ENCODE data around the gene GTF3C2. TPM values are rescaled to one million over a fixed set of nuclear protein-coding genes. Genes with fewer than 3 reads are reported as not detected.

The GTF3C2 gene
- total RNA-seq, 1 experiment from 2014 or later: 85.4 TPM

GRCh38 chr2:27324720-27325119, 31.8 kb downstream of the GTF3C2 start:
- Mint-ChIP-seq H3K27me3 (ENCODE audit: unreplicated experiment) (no peaks in the 10 kb centered on the region), H3K27ac (ENCODE audit: unreplicated experiment) (peak overlapping the region; percentile 96), H3K36me3 (ENCODE audit: insufficient read depth, unreplicated experiment) (peaks cover 62% of the 10 kb centered on the region), H3K4me1 (ENCODE audit: low read depth, unreplicated experiment) (peaks cover 20% of the 10 kb centered on the region), H3K4me3 (ENCODE audit: low read depth, unreplicated experiment) (no peak overlapping the region), H3K9me3 (ENCODE audit: low read depth, unreplicated experiment) (no peaks in the 10 kb centered on the region)
- DNase-seq: no peak
- intact Hi-C loops (cut with micrococcal nuclease; ENCODE audit: unreplicated experiment): loop anchor here (5.0 kb wide), 1 partner anchor 33 kb away; the partner anchor contains the start of gene GTF3C2
- TF ChIP-seq, protein P1, sequence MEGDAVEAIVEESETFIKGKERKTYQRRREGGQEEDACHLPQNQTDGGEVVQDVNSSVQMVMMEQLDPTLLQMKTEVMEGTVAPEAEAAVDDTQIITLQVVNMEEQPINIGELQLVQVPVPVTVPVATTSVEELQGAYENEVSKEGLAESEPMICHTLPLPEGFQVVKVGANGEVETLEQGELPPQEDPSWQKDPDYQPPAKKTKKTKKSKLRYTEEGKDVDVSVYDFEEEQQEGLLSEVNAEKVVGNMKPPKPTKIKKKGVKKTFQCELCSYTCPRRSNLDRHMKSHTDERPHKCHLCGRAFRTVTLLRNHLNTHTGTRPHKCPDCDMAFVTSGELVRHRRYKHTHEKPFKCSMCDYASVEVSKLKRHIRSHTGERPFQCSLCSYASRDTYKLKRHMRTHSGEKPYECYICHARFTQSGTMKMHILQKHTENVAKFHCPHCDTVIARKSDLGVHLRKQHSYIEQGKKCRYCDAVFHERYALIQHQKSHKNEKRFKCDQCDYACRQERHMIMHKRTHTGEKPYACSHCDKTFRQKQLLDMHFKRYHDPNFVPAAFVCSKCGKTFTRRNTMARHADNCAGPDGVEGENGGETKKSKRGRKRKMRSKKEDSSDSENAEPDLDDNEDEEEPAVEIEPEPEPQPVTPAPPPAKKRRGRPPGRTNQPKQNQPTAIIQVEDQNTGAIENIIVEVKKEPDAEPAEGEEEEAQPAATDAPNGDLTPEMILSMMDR (IDR thresholded peaks at IDR 0.05; ENCODE audit: unreplicated experiment): no peak
- BruUV-seq (replicated peaks): no TSS peak
- CTCF ChIA-PET: no interaction called here

GRCh38 chr2:27323596-27324285, 32.8 kb downstream of the GTF3C2 start:
- no TSS peak for BruUV-seq (replicated peaks)
- Mint-ChIP-seq H3K27me3 (ENCODE audit: unreplicated experiment) (no peaks in the 10 kb centered on the region), H3K4me1 (ENCODE audit: low read depth, unreplicated experiment) (peaks cover 20% of the 10 kb centered on the region), H3K4me3 (ENCODE audit: low read depth, unreplicated experiment) (peak overlapping the region; percentile 91), H3K27ac (ENCODE audit: unreplicated experiment) (peak overlapping the region; percentile 96), H3K36me3 (ENCODE audit: insufficient read depth, unreplicated experiment) (peaks cover 56% of the 10 kb centered on the region), H3K9me3 (ENCODE audit: low read depth, unreplicated experiment) (no peaks in the 10 kb centered on the region)
- CTCF ChIA-PET: interaction anchor here (0.6 kb wide), 1 partner anchor 30 kb away, joined by 3 read pairs; no protein-coding TSS in a partner anchor
- DNase-seq: no peak
- TF ChIP-seq, protein P1 (IDR thresholded peaks at IDR 0.05; ENCODE audit: unreplicated experiment): no peak
- intact Hi-C loops (cut with micrococcal nuclease; ENCODE audit: unreplicated experiment): loop anchor here (5.0 kb wide), 1 partner anchor 34 kb away; the partner anchor contains the start of gene GTF3C2

- TF ChIP-seq, protein P1 (IDR thresholded peaks at IDR 0.05; ENCODE audit: unreplicated experiment): no peak
- peak; percentile 93 for DNase-seq
- intact Hi-C loops (cut with micrococcal nuclease; ENCODE audit: unreplicated experiment): loop anchor here (5.0 kb wide), 1 partner anchor 34 kb away; the partner anchor contains the start of gene GTF3C2
- BruUV-seq (replicated peaks): TSS peak; percentile 97
- H3K4me3 Mint-ChIP-seq (ENCODE audit: low read depth, unreplicated experiment): peak within 1 kb of the TSS; percentile 91
- no peaks in the 10 kb centered on the region for H3K27me3 Mint-ChIP-seq (ENCODE audit: unreplicated experiment)
- peaks cover 53% of the 10 kb centered on the region for H3K36me3 Mint-ChIP-seq (ENCODE audit: insufficient read depth, unreplicated experiment)
- peak within 1 kb of the TSS; percentile 96 for H3K27ac Mint-ChIP-seq (ENCODE audit: unreplicated experiment)
- CTCF ChIA-PET: interaction anchor here (0.6 to 1.2 kb wide), 2 partner anchors 19 to 30 kb away, joined by 3 read pairs; no protein-coding TSS in a partner anchor
- H3K9me3 Mint-ChIP-seq (ENCODE audit: low read depth, unreplicated experiment): no peaks in the 10 kb centered on the region
- peaks cover 20% of the 10 kb centered on the region for H3K4me1 Mint-ChIP-seq (ENCODE audit: low read depth, unreplicated experiment)
Observed at GRCh38 chr2:27322766-27323595, 33.6 kb downstream of the GTF3C2 start, which contains the start of gene MPV17. MPV17 (minus strand) TSS chr2:27323097; CDS start chr2:27322517, 580 bp downstream.

- CTCF ChIA-PET: interaction anchor here (1.2 kb wide), 1 partner anchor 19 kb away, joined by 3 read pairs; no protein-coding TSS in a partner anchor
- Mint-ChIP-seq H3K9me3 (ENCODE audit: low read depth, unreplicated experiment) (no peaks in the 10 kb centered on the region), H3K27ac (ENCODE audit: unreplicated experiment) (peak overlapping the region; percentile 96), H3K4me1 (ENCODE audit: low read depth, unreplicated experiment) (peaks cover 20% of the 10 kb centered on the region), H3K4me3 (ENCODE audit: low read depth, unreplicated experiment) (peak overlapping the region; percentile 91), H3K27me3 (ENCODE audit: unreplicated experiment) (no peaks in the 10 kb centered on the region), H3K36me3 (ENCODE audit: insufficient read depth, unreplicated experiment) (peaks cover 52% of the 10 kb centered on the region)
- peak; percentile 15 for DNase-seq
- TF ChIP-seq, protein P1 (IDR thresholded peaks at IDR 0.05; ENCODE audit: unreplicated experiment): no peak
- intact Hi-C loops (cut with micrococcal nuclease; ENCODE audit: unreplicated experiment): loop anchor here (5.0 kb wide), 1 partner anchor 35 kb away; the partner anchor contains the start of gene GTF3C2
- BruUV-seq (replicated peaks): TSS peak; percentile 81
Observed at GRCh38 chr2:27322301-27322765, 34.2 kb downstream of the GTF3C2 start.

All from Calu3 (cell line).